Kidney (tissue), 14 donors: ENCODE measurements around the gene TOMM20. TPM values are rescaled to one million over a fixed set of nuclear protein-coding genes. Genes with fewer than 3 reads are reported as not detected.
A peak's percentile ranks its signal among the peaks of the same experiment; 100 is the strongest.

Experiments
- DNase-seq, 5 donors: peaks; one replicate each; pipeline ENCODE4 v3.0.0-alpha.2; 2013 to 2020
- FAIRE-seq: peaks from 2 replicates; lab custom pipeline; 2012; peaks lifted over from hg19 to GRCh38; lab: Jason Lieb, UNC
- H3K27ac ChIP-seq, 2 donors: one replicate each; pipeline ENCODE4 v1.7.0; 2013; ENCODE audit warnings: low read depth in 2 of 2, low read length in 2 of 2, inconsistent platforms in 1 of 2
- H3K27me3 ChIP-seq: one replicate; pipeline ENCODE4 v1.7.1; 2013; ENCODE audit warnings: low read length, inconsistent platforms; ENCODE audit not compliant: control insufficient read depth, insufficient read depth
- H3K36me3 ChIP-seq, 3 donors: one replicate each; pipeline versions ENCODE4 v1.7.0 to v1.7.1; 2013; ENCODE audit warnings: low read length in 3 of 3, control low read depth in 1 of 3, inconsistent platforms in 1 of 3; ENCODE audit not compliant: insufficient read depth in 3 of 3, control insufficient read depth in 2 of 3
- H3K4me1 ChIP-seq, 3 donors: one replicate each; pipeline versions ENCODE4 v1.7.0 to v1.7.1; 2013; ENCODE audit warnings: low read length in 3 of 3, inconsistent platforms in 1 of 3, low read depth in 1 of 3; ENCODE audit not compliant: control insufficient read depth in 2 of 3, insufficient read depth in 2 of 3
- H3K4me3 ChIP-seq, 3 donors: one replicate each; pipeline versions ENCODE4 v1.7.0 to v1.8.1; 2013; ENCODE audit warnings: low read length in 3 of 3, control low read depth in 1 of 3, inconsistent platforms in 1 of 3
- H3K9ac ChIP-seq, 3 donors: one replicate each; pipeline versions ENCODE4 v1.7.0 to v1.7.1; 2013; ENCODE audit warnings: low read length in 3 of 3, control low read depth in 1 of 3, inconsistent platforms in 1 of 3
- H3K9me3 ChIP-seq, 3 donors: one replicate each; pipeline versions ENCODE4 v1.7.0 to v1.7.1; 2013; ENCODE audit warnings: low read length in 3 of 3, control low read depth in 1 of 3, inconsistent platforms in 1 of 3; ENCODE audit not compliant: control insufficient read depth in 2 of 3, insufficient read depth in 1 of 3
- intact Hi-C: fragments of 100-400 bp; cut with DNase I; formaldehyde crosslinking; loops from one replicate; pipeline ENCODE4 v1.11.1; 2022
- polyA plus RNA-seq: library from polyadenylated mRNA; stranded (reverse); fragments of 350-450 nt; fragmentation: Illumina TruSeq; extraction: RNeasy Lipid Tissue Mini Kit (QIAGEN cat#74804); gene quantifications from one replicate; pipeline ENCODE4 v1.2.3, GENCODE V29; 2014; ENCODE audit warnings: low read depth, low replicate concordance; ENCODE audit not compliant: insufficient read depth
- total RNA-seq: library from RNA; stranded (reverse); fragmentation: NEBNext Ultra II Directional; extraction: Animal tissue kit (Norgen Biotek cat#: 25700); gene quantifications from one replicate; pipeline ENCODE4 v1.2.1, GENCODE V29; 2021
- TF ChIP-seq, protein P1 (sequence below): IDR thresholded peaks from 3 replicates; pipeline ENCODE4 v1.5.1; 2012; ENCODE audit warnings: mild to moderate bottlenecking, moderate library complexity, borderline replicate concordance; ENCODE audit not compliant: insufficient read depth; ENCODE audit errors: extremely low read depth
- donor health status: control.
- donor health status: control.
- donor health status: control.
- donor health status: control.
- donor health status: control.
- donor health status: DM: yes; HTN: yes; CAD: no.
- donor health status: Normal renal cell carcinoma (clear cell type).

TOMM20 gene
- total and polyA plus RNA-seq, 2 donors from 2014 or later = 96.4 to 102 TPM

DNA sequence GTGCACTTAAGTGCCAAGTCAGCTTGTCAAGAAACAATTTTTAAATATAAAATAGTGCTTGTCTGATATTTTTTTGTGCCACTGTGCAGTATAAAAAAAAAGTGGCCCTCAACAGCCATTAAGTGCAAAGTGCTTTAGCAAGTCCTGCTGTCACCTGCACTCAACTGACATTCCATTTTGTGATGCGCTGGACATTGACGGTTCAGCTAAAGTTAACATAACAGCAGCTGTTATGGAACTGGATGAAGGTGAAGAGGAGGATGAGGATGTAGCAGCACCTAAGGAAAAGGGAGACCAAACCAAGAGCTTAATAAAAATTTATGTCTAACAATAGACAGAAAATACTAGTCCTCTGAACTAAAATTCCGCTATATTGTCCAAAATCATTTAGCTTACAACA is 39.7 kb upstream of the TOMM20 start:
- TF ChIP-seq, protein P1, sequence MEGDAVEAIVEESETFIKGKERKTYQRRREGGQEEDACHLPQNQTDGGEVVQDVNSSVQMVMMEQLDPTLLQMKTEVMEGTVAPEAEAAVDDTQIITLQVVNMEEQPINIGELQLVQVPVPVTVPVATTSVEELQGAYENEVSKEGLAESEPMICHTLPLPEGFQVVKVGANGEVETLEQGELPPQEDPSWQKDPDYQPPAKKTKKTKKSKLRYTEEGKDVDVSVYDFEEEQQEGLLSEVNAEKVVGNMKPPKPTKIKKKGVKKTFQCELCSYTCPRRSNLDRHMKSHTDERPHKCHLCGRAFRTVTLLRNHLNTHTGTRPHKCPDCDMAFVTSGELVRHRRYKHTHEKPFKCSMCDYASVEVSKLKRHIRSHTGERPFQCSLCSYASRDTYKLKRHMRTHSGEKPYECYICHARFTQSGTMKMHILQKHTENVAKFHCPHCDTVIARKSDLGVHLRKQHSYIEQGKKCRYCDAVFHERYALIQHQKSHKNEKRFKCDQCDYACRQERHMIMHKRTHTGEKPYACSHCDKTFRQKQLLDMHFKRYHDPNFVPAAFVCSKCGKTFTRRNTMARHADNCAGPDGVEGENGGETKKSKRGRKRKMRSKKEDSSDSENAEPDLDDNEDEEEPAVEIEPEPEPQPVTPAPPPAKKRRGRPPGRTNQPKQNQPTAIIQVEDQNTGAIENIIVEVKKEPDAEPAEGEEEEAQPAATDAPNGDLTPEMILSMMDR = no peak
- H3K9me3 ChIP-seq = no peaks in the 10 kb centered on the region
- H3K27ac ChIP-seq = no peak overlapping the region
- intact Hi-C loops = no loop called here
- DNase-seq (no peak), FAIRE-seq (no peak)
- no peaks in the 10 kb centered on the region for H3K4me1 ChIP-seq
- no peak overlapping the region for H3K4me3 ChIP-seq
- no peaks in the 10 kb centered on the region for H3K27me3 ChIP-seq
- no peak overlapping the region for H3K9ac ChIP-seq
- H3K36me3 ChIP-seq = peaks cover 0 to 6% (median 0%) of the 10 kb centered on the region in 3 donors

DNA sequence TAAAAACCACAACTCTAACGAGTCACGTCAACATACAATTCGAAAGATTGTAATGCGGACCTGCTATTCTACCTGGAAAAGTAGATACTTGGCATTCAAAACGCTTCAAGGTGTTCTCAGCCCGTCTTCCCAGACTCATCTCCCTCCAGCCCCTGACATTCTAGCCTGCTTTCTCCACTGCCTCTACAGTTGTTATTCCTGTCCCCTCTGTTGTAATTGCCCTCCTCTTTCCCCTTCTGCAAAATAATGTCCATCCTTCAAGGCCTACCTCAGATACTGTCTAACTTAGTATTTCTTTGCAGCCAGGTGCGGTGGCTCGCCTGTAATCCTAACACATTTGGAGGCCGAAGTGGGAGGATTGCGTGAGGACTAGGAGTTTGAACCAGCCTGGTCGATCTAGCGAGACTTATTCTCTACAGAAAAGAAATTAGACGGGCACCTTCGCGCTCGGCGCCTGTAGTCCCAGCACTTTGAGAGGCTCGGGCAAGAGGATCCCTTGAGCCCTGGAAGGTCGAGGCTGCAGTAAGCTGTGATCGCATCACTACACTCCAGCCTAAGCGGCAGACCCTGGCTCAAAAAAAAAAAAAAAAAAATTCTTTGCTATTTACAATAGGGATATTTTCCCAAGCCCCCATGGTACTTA is 33.2 kb upstream of the TOMM20 start:
- H3K4me1 ChIP-seq = peaks cover 0 to 11% (median 7%) of the 10 kb centered on the region in 3 donors
- H3K27ac ChIP-seq = peak overlapping the region; percentile 83 to 87
- H3K4me3 ChIP-seq = peak overlapping the region; percentile 76 to 96 (median 95)
- peak overlapping the region; percentile 61 to 98 (median 91) for H3K9ac ChIP-seq
- H3K27me3 ChIP-seq = no peaks in the 10 kb centered on the region
- intact Hi-C loops = no loop called here
- FAIRE-seq = no peak
- peaks cover 4 to 16% (median 5%) of the 10 kb centered on the region in 3 donors for H3K36me3 ChIP-seq
- no peaks in the 10 kb centered on the region for H3K9me3 ChIP-seq
- TF ChIP-seq, protein P1 = no peak
- peak in 1 of 5 donors; percentile 49 for DNase-seq

DNA sequence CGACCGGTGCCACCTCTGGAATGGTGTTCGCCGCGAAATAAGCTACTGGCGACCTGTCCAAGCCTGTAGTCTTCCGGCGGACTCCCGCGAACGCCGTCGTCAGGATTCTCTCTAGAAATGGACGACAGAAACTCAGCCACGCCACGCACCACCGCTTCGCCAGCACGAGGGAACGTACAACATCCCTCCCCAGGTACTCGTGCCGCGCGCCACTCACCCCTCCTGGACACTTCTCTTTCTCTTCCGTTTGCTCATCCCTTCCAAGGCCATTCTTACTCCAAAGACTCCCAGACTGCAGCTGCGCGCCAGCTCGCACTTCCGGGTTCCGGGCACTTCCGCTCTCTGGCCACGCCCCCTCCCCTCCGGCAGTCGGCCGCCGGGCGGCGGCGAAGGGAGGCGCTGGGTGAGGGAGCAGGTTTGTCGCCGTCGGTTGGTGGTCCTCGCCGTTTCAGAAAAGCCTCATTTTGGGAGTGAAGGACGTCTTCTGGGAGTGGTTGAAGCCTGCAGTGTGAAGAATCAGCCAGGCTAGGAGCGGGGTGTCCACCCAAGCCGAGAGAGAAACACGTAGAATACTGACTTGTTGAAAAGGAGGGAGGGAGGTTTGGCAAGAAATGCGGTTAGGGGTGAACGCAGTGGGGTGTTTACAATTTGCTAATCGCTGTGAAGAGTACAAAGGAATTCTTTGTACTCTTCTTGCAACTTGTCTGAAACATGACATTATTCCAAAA is 32.5 kb upstream of the TOMM20 start, which contains the start of gene RBM34:
RBM34 (minus strand) TSS at position 294 of the 728 bp plus-strand sequence; CDS start at position 270, 24 bp downstream.
- H3K4me1 ChIP-seq = peaks cover 0 to 11% (median 7%) of the 10 kb centered on the region in 3 donors
- DNase-seq (peak; percentile 94 to 97 (median 95)), FAIRE-seq (no peak)
- no peaks in the 10 kb centered on the region for H3K9me3 ChIP-seq
- no peaks in the 10 kb centered on the region for H3K27me3 ChIP-seq
- TF ChIP-seq, protein P1 = peak; percentile 7
- peak within 1 kb of the TSS; percentile 88 to 98 (median 91) for H3K9ac ChIP-seq
- H3K27ac ChIP-seq = peak within 1 kb of the TSS; percentile 83 to 87
- peaks cover 4 to 22% (median 9%) of the 10 kb centered on the region in 3 donors for H3K36me3 ChIP-seq
- peak within 1 kb of the TSS; percentile 76 to 96 (median 95) for H3K4me3 ChIP-seq
- intact Hi-C loops = no loop called here
